ENCODE data around the gene BMF. TPM values are rescaled to one million over a fixed set of nuclear protein-coding genes. Genes with fewer than 3 reads are reported as not detected.
"Not testable (repeated sequence)": the region's sequence is repeated elsewhere in the genome, so short reads cannot be mapped to it uniquely, and the experiment has no call there.

Gene BMF
- total RNA-seq, 1 donor from 2014 or later = 3.2 TPM

DNA sequence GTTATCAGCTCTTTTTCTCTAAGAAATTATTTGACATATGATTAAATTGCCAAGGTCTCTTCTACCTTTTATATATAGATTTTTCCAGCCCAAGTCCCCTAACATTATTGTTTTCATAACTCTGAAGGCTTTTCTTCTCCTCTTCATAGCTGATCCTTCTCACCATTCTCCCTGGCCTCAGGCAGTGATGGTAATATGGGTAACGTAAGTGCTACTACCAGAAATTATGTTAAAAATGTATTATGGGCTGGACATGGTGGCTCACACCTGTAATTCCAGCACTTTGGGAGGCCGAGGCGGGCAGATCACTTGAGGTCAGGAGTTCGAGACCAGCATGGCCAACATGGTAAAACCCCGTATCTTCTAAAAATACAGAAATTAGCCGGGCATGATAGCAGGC, 29.2 kb downstream of the BMF start:
- no peak for DNase-seq (ENCODE audit: missing footprints)
- intact Hi-C loops (cut with DNase I) = loop anchor here (1.0 kb wide), 1 partner anchor 33 kb away; no protein-coding TSS in a partner anchor
- no peak for ATAC-seq

DNA sequence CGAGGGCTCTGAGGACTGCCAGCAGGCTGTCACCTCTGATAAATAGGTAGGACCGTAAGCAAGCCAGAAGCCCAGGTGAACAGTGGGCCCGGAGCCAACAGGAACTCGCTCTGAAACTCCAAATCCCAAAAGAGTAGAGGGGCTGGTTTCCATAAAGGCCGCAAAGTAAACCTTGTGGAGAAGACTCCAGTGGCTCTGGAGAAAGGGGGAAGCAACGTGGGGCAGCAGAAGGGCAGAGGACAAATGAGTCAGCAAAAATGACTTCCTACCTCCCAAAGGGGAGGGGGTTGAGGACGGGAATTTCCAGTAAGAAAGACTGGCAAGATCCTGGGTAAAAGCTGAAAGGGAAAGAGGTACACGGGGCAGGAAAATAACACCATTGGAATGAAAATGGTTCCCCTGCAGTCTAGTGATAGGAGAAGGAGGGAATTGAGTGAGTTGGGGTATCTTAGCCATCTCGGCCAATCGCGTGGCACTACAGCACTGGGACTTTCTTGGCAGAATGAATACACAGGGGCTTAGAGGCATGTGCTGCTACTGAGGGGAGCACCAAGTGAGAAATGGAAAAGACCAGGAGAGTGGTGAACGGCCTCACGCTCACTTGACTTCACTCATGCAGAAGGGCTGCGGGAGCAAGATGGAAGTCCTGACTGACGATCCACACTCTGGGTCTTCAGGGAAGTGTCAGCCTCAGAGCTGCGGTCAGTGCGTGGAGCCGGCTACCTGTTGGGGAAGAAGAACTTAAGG, 33.2 kb downstream of the BMF start:
- intact Hi-C loops (cut with DNase I) = no loop called here
- ATAC-seq (no peak), DNase-seq (ENCODE audit: missing footprints) (no peak)

DNA sequence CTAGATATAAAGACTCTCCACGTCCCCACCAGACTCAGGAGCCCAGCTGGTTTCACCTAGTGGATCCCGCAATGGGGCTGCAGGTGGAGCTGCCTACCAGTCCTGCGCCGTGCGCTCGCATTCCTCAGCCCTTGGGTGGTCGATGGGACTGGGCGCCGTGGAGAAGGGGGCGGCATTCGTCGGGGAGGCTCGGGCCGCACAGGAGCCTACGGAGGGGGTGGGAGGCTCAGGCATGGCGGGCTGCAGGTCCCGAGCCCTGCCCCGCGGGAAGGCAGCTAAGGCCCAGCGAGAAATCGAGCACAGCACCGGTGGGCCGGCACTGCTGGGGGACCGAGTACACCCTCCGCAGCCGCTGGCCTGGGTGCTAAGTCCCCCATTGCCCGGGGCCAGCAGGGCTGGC, 34.0 kb downstream of the BMF start:
- intact Hi-C loops (cut with DNase I); DNase-seq (ENCODE audit: missing footprints); ATAC-seq: not testable (repeated sequence)

DNA sequence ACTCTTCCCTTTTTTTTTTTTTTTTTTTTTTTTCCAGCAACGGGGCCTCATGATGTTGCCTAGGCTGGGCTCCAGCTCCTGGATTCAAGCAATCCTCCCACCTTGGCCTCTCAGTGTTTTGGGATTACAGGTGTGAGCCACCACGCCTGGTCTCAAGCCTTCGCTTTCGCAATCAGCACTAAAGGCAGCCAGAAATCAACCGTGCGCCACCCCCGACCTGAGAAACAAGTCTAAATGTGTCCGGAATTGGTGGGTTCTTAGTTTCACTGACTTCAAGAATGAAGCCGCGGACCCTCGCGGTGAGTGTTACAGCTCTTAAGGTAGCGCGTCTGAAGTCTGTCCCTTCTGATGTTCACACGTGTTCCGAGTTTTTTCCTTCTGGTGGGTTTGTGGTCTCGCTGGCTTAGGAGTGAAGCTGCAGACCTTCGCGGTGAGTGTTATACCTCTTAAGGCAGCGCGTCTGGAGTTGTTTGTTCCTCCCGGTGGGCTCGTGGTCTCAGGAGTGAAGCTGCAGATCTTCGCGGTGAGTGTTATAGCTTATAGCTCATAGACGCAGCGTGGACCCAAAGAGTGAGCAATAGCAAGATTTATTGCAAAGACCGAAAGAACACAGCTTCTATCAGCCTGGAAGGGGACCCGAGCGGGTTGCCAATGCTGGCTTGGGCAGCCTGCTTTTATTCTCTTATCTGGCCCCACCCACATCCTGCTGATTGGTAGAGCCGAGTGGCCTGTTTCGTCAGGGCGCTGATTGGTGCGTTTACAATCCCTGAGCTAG, 34.8 kb downstream of the BMF start:
- intact Hi-C loops (cut with DNase I); ATAC-seq; DNase-seq (ENCODE audit: missing footprints): not testable (repeated sequence)

DNA sequence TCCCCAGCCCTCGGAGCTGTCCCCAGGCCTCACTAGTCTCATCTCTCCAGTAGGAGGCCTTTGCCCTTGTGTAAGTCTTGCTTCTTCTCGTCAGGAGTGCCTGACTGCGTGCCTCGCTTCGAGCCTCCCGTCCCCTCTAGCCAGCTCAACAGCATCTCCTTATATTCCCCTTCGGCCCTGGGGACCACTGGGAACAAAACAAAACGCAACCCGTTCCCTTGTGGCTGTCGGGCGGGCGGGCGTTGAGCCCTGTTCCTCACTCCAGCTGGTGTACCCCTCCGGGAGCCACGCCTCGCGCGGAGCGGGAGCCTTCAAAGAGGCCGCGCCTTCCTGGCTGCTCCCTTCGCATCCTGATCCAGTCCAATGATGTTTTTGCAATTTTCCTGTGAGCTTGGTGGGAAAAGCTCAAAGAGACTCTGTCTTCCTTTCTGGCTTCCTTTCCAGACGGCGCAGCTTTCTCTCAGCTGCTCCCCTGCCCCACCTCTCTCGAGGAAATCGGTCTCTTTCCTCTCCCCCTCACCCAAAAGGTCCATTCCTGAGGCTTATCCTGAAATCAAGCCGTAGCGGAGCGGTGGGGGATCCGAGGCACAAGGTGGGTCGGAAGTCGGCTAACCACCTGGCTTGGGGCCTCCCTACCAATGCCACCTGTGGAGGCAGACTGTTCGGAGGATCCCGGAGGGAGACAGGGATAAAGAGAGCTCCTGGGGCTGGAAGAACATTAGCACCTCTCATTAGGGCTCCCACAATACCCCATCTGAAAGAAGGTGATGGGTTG, 36.3 kb downstream of the BMF start:
- DNase-seq (ENCODE audit: missing footprints) (no peak), ATAC-seq (no peak)
- intact Hi-C loops (cut with DNase I) = no loop called here

DNA sequence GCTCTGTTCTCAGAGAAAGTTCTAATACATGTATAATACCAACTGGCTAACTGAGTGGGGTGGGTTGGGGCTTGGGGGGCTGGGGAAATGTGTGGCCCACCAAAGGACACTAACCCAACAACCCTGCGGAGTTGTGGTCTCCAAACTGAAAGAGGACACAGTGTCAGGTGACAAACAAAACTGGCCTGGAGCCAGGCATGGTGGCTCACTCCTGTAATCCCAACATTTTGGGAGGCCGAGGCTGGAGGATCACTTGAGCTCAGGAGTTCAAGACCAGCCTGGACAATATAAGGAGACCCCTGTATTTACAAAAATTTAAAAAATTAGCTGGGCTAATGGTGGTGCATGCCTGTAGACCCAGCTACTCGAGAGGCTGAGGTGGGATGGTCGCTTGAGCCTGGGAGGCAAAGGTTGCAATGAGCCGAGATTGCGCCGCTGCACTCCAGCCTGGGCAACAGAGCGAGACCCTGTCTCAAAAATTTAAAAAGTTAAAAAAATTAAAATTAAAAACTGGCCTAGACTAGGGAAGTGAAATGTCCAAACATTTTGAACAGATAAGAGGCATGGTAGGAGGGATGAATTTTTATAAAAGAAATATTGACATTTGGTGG, 38.0 kb downstream of the BMF start:
- intact Hi-C loops (cut with DNase I) = loop anchor here (2.0 kb wide), 1 partner anchor 32 kb away; no protein-coding TSS in a partner anchor
- ATAC-seq (no peak), DNase-seq (ENCODE audit: missing footprints) (no peak)

DNA sequence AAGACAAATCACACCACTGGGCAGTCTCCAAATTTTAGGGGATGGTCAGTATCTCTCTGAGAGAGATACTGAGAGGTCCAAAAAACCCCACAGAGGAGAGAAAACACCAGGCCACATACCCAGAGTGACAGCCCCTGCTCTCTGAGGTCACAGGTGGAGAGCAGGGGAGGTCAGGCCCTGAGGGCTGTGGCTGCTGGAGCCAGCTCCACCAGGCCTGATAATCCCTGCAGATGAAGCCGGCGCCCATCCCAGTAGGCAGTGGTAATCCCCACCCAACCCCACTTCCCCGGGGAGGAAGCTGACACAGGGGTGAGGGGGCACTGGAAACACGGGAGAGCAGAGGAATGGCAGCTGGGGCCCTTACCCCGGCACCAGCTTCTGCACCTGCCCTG, 38.5 kb downstream of the BMF start:
- intact Hi-C loops (cut with DNase I) = loop anchor here (2.0 kb wide), 1 partner anchor 33 kb away; no protein-coding TSS in a partner anchor
- ATAC-seq = no peak
- no peak for DNase-seq (ENCODE audit: missing footprints)

DNA sequence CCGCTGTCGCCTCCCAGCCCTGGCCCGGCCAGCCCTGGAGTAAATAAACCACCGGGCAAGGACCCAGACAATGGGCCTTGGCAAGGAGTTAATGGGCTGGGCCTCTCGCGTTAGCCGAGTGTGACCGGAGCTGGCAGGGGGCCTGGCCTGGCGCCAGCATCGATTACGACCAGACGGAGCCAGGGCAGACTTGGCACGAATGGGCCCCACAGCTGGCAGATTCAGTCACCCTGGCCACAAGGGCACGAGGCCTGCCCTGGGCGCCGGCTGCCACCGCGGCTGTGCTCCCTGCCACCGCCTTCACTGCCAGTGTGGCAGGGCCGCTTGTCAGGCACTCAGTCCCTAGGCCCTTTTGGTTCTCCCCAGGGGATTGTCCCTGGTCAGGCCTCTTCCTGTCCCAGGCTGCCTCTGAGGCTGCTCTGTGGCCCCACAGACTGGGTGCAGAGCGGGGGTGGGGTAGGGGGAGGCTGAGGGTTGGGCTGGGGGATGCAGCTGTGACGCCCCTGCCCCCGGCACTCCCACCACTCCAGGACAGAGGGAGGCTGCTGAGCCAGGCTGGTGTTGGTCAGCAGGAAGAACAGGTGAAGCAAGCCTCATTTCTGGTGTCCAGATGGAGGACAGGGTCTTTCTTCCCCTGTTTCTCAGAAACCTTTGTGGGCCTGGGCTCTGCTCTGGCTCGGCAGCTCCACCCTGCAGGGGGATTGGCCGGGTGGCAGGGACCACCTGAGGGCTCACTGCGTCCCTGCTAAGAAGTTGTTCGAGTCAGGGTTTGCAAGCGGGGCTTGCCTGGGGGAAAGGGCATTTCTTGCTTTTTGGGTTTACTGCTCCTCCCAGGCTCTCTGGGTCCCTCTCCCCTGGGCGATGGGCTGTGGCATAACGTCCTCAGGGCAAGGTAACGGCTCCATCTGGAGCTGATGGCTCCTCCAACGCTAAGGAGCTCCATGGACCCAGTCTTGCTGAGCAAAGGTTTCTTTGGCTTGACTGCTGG, 39.2 kb downstream of the BMF start:
- intact Hi-C loops (cut with DNase I) = loop anchor here (2.0 kb wide), 1 partner anchor 33 kb away; no protein-coding TSS in a partner anchor
- DNase-seq (ENCODE audit: missing footprints) = peak; percentile 95
- ATAC-seq = peak; percentile 91

DNA sequence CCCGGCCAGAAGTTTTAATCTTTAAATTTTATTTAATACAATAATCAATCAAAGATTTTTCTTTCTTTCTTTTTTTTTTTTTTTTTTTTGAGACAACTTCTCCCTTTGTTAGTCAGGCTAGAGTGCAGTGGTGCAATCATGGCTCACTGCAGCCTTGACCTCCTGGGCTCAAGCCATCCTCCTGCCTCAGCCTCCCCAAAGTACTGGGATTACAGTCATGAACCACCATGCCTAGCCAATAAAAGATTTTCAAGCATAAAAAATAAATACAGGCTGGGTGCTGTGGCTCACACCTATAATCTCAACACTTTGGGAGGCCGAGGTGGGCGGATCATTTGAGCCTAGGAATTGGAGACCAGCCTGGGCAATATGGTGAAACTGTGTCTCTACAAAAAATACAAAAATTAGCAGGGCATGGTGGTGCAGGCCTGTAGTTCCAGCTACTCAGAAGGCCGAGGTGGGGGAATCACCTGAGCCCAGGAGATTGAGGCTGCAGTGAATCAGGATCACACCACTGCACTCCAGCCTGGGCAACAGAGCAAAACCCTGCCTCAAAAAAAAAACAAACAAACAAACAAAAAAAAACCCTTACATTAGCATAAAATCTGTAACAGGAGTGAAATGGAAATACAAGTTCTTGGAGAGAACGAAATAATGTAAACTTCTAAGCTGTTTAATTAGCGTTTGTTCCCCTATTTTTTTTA, 40.6 kb downstream of the BMF start:
- ATAC-seq = no peak
- intact Hi-C loops (cut with DNase I) = no loop called here
- DNase-seq (ENCODE audit: missing footprints) = no peak

DNA sequence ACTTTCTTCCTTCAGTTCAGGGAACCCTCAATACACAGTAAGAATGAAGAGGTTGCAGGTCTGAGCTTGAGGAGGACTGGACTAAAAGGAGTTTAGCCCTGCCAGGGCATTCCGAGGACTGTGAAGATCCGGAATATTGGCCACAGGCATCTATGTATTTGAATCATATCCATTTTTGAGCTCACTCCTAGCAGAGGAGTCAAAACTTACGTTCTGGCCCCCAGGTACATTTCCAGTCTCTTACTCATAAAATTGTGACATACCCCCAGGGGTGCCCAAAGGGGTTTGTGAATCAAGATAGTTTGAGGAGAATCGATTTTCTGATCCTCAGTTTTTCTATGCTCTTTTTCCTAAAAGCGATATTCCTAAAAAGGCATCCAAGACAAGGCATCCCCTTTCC, 42.1 kb downstream of the BMF start:
- intact Hi-C loops (cut with DNase I) = no loop called here
- no peak for ATAC-seq
- DNase-seq (ENCODE audit: missing footprints) = no peak

DNA sequence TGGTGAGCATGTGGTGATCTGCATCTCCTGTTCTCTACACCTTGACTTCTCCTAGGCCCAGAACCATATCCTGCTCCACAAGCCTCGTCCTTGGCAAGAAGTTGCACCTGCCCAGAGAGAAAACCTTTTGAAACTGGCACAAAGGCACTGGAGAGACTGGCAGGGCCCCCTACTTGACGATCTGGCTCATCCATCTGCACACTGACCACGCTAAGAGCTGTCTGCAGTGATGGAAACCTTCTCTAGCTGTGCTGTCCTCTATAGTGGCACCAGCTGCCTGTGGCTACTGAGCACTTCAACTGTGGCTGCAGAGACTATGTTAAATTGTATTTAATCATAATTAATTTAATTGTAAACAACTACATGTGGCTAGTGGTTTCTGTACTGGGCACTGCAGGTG, 43.5 kb downstream of the BMF start:
- no peak for ATAC-seq
- DNase-seq (ENCODE audit: missing footprints) = no peak
- intact Hi-C loops (cut with DNase I) = no loop called here

DNA sequence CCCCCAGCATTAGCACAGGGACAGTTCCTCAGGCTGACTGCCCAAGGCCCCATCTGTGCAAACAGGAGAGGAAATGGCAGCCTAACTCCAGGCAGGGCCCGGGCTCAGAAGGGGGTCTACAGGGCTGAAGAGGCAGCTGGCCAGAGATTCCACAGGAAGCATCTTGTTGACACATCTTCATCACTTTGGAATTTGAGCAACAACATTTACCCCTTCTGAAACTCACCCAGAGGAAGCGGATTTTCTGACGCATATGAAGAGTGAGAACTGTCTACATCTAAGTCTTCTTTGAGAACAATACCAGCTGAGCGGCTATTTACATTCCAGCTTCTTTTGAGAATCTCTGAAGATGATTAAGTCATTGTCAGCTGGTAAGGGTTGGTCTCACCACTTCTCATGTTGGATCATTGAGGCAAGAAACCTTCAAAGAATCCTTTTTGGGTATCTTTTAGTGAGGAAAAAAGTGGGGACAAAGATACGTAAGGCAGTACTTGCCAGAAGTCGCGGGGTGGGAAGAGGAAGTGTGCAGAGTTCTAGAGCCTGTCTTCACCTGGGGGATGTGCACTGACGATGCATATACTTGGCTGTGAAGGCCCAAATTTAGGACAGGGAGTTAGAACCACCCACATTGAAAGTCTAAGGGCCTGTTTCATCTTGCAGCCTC, 44.3 kb downstream of the BMF start:
- ATAC-seq (no peak), DNase-seq (ENCODE audit: missing footprints) (no peak)
- intact Hi-C loops (cut with DNase I) = no loop called here

DNA sequence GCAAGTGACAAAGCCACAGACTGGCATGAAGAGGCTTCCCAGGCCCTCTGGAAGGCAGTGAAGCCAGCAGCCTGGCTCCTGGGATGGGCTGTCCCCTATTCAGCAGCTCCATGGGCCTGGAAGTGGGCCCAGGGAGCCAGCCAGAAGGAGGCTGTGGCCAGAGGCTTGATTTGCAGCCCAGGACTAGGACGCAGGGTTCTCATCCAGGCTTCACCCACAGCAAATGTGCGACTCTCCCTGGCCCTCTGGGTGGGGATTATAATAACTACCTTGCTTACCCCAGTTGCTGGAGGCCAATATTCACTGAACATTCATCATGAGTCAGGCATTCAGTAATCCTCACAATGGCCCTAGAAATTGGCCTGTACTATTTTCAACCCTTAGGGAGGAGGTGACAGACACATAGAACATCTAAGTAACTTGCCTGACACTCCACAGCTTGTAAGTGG, 45.1 kb downstream of the BMF start:
- ATAC-seq (peak; percentile 77), DNase-seq (ENCODE audit: missing footprints) (no peak)
- intact Hi-C loops (cut with DNase I) = no loop called here

DNA sequence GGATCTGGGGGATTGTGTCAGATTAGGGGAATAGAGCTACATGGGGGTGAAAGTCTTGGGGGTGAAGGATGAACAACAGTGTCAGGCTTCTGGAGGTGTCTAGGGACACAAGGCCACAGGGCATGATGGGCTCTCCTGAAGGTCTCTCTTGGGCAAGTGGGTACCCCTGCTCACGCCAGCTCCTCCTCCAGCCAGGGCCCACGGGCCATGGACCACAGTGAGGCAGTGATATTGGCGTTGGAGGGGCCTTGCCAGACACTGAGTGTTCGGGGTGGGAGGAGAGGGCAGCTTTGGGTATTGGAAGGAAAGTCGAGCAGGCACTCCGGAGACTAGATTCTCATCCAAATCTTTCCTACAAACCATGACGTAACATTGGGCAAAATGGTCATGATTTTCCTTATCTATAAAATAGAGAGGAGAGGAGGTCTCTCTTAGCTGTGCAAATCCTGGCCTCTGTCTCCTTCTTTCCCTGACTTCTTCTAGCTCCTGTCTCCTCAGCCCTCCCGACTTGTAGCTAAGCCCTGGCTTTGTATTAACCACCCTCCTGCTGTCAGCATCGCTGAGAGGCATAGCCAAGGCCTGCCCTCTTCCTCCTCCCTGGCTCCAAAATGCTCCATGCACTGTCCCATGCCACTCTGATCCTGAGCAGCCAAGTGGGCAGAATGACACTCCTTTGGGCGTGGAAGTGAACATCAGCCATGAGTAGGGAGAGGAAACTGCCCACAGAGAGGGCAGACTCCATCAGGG, 45.7 kb downstream of the BMF start:
- ATAC-seq (no peak), DNase-seq (ENCODE audit: missing footprints) (no peak)
- intact Hi-C loops (cut with DNase I) = no loop called here

DNA sequence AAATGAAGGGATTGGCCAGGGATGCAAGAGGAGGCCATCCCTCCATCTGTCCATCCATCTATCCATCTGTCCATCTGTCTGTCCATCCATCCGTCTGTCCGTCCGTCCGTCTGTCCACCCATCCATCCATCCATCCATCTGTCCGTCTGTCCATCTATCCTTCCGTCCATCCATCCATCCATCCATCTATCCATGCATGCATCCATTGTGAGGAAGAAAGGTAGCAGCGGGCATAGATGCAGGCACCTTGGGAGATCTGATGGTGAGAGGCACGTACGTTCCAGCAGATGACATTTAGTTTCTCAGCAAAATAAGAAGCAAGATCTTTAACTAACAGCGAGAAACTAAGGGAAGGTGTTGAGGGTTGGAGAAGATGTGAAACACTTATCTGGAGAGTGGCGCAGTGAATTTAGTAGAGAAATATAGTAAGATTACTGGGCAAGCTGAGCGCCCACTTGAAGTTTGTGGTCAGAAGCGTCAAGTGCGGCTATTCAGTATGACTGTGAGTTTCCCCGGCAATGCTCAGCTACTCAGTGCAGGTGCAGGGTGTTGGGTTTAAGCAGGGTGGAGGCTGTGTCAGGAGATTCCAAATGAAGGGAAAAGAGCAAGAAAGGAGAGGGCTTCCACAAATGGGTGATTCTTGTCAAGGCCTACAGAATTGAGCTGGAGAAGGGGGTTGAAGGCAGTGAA, 47.3 kb downstream of the BMF start:
- ATAC-seq (no peak), DNase-seq (ENCODE audit: missing footprints) (no peak)
- intact Hi-C loops (cut with DNase I) = no loop called here
